Choroid plexus epithelial cell (primary cell): ENCODE results near the gene PLCH1.
A peak's percentile ranks its signal among the peaks of the same experiment; 100 is the strongest.

Source experiments
- DNase-seq: peaks from one replicate; pipeline ENCODE4 v3.0.0-alpha.2; 2010; ENCODE audit warnings: low read depth
- H3K4me3 ChIP-seq: 2 replicates; pipeline ENCODE4 v1.5.1; 2011; ENCODE audit warnings: low read depth, mild to moderate bottlenecking, control low read depth, low read length, moderate library complexity
- CTCF ChIP-seq: conservative IDR thresholded peaks from 2 replicates; pipeline ENCODE4 v1.5.1; 2011; ENCODE audit warnings: low read depth, mild to moderate bottlenecking, control low read depth, inconsistent platforms, low read length, moderate library complexity

PLCH1 gene

GRCh38 chr3:155746703-155747102 lies 1.8 kb upstream of the PLCH1 start:
- no peak for TF ChIP-seq CTCF
- no peak for DNase-seq
- H3K4me3 ChIP-seq: no peak overlapping the region

GRCh38 chr3:155745795-155746550 lies 1.1 kb upstream of the PLCH1 start:
- DNase-seq: peak; percentile 10
- H3K4me3 ChIP-seq: peak overlapping the region; percentile 27
- no peak for TF ChIP-seq CTCF

- no peak for TF ChIP-seq CTCF
- DNase-seq: no peak
- H3K4me3 ChIP-seq: peak overlapping the region; percentile 65
Measured at GRCh38 chr3:155744010-155744625, 753 bp downstream of the PLCH1 start.

- DNase-seq: no peak
- no peak for TF ChIP-seq CTCF
- H3K4me3 ChIP-seq: peak overlapping the region; percentile 65
Measured at GRCh38 chr3:155743606-155744005, 1.3 kb downstream of the PLCH1 start.

- H3K4me3 ChIP-seq: no peak overlapping the region
- no peak for TF ChIP-seq CTCF
- no peak for DNase-seq
Measured at GRCh38 chr3:155742349-155742965, 2.4 kb downstream of the PLCH1 start.

- no peak for TF ChIP-seq CTCF
- DNase-seq: no peak
- no peak overlapping the region for H3K4me3 ChIP-seq
Measured at GRCh38 chr3:155741603-155742002, 3.3 kb downstream of the PLCH1 start.
